SKM-1 (cell line): Measurements from ENCODE around the gene VHLL.
A peak's percentile ranks its signal among the peaks of the same experiment; 100 is the strongest.
"Not testable (repeated sequence)": the region's sequence is repeated elsewhere in the genome, so short reads cannot be mapped to it uniquely, and the experiment has no call there.

Experiments used
- DNase-seq: peaks from one replicate; lab custom pipeline; 2025; ENCODE audit not compliant: unreplicated experiment; lab: John Stamatoyannopoulos, UW

Gene VHLL

GRCh38 chr1:156298852-156299357 lies at the start of gene VHLL:
Gene VHLL (minus strand): TSS chr1:156299307. CDS start chr1:156299189, 118 bp downstream.
- DNase-seq: no peak

- DNase-seq: no peak
These were observed 48.2 kb upstream of the VHLL start for GRCh38 chr1:156347331-156347730.

GRCh38 chr1:156346636-156347035 lies 47.5 kb upstream of the VHLL start:
- DNase-seq: no peak

GRCh38 chr1:156346035-156346434 lies 46.9 kb upstream of the VHLL start:
- not testable (repeated sequence) for DNase-seq

GRCh38 chr1:156344409-156344808 lies 45.3 kb upstream of the VHLL start:
- DNase-seq: no peak

GRCh38 chr1:156342166-156342955 lies 43.3 kb upstream of the VHLL start:
- DNase-seq: no peak

GRCh38 chr1:156338180-156338976 lies 39.3 kb upstream of the VHLL start, which contains the start of the genes CCT3 and TSACC:
Gene CCT3 (minus strand): TSS chr1:156338292. CDS start chr1:156338184, 108 bp downstream.
Gene TSACC (plus strand): TSS chr1:156338526. CDS start chr1:156339758, 1,232 bp downstream.
- peak; percentile 100 for DNase-seq

GRCh38 chr1:156337888-156338179 lies 38.7 kb upstream of the VHLL start:
- no peak for DNase-seq

GRCh38 chr1:156337052-156337887 lies 38.2 kb upstream of the VHLL start:
- DNase-seq: no peak

- DNase-seq: no peak
These were observed 37.1 kb upstream of the VHLL start for GRCh38 chr1:156336242-156336641.

- not testable (repeated sequence) for DNase-seq
These were observed 24.1 kb upstream of the VHLL start for GRCh38 chr1:156323179-156323578.

GRCh38 chr1:156320560-156320959 lies 21.5 kb upstream of the VHLL start:
- no peak for DNase-seq

- DNase-seq: no peak
These were observed 20.6 kb upstream of the VHLL start for GRCh38 chr1:156319664-156320063.

- DNase-seq: no peak
These were observed 17.8 kb upstream of the VHLL start for GRCh38 chr1:156316909-156317308.

- no peak for DNase-seq
These were observed 11.9 kb upstream of the VHLL start for GRCh38 chr1:156310962-156311361.

- no peak for DNase-seq
These were observed 9.0 kb upstream of the VHLL start for GRCh38 chr1:156308078-156308477.

GRCh38 chr1:156305215-156305614 lies 6.1 kb upstream of the VHLL start:
- DNase-seq: no peak

- no peak for DNase-seq
These were observed 4.1 kb upstream of the VHLL start for GRCh38 chr1:156303241-156303640.

GRCh38 chr1:156295391-156295947 lies 3.6 kb downstream of the VHLL start, which contains the start of gene GLMP:
Gene GLMP (minus strand): TSS chr1:156295679. CDS start chr1:156295645, 34 bp downstream.
- DNase-seq: no peak

GRCh38 chr1:156293895-156294294 lies 5.2 kb downstream of the VHLL start:
- no peak for DNase-seq

- no peak for DNase-seq
These were observed 6.0 kb downstream of the VHLL start for GRCh38 chr1:156293098-156293434.
